HG03135 (cell line): Measurements from ENCODE around the gene CDKN2C.
A peak's percentile ranks its signal among the peaks of the same experiment; 100 is the strongest.
"Not testable (repeated sequence)": the region's sequence is repeated elsewhere in the genome, so short reads cannot be mapped to it uniquely, and the experiment has no call there.

ENCODE experiments used
- ATAC-seq: cut with Tn5 transposase; IDR thresholded peaks from one replicate; pipeline ENCODE4 v1.9.1; 2021; ENCODE audit warnings: mild to moderate bottlenecking, moderate library complexity; ENCODE audit not compliant: unreplicated experiment

CDKN2C gene

GRCh38 chr1:50978144-50978851 is 8.3 kb downstream of the CDKN2C start:
- ATAC-seq, result peak; percentile 33

GRCh38 chr1:50978852-50979781 is 9.1 kb downstream of the CDKN2C start:
- no peak for ATAC-seq

- no peak for ATAC-seq
These were observed 9.9 kb downstream of the CDKN2C start for GRCh38 chr1:50979937-50980336.

- no peak for ATAC-seq
These were observed 10.5 kb downstream of the CDKN2C start for GRCh38 chr1:50980505-50980904.

GRCh38 chr1:50981741-50982140 is 11.7 kb downstream of the CDKN2C start:
- ATAC-seq, result no peak

GRCh38 chr1:50982611-50983010 is 12.6 kb downstream of the CDKN2C start:
- ATAC-seq, result no peak

GRCh38 chr1:50983219-50983802 is 13.3 kb downstream of the CDKN2C start:
- no peak for ATAC-seq

- no peak for ATAC-seq
These were observed 15.0 kb downstream of the CDKN2C start for GRCh38 chr1:50985094-50985493.

- ATAC-seq, result no peak
These were observed 16.6 kb downstream of the CDKN2C start for GRCh38 chr1:50986653-50987052.

- no peak for ATAC-seq
These were observed 19.6 kb downstream of the CDKN2C start for GRCh38 chr1:50989694-50990093.

GRCh38 chr1:50992532-50993318 is 22.7 kb downstream of the CDKN2C start:
- no peak for ATAC-seq

GRCh38 chr1:50993645-50994044 is 23.6 kb downstream of the CDKN2C start:
- no peak for ATAC-seq

GRCh38 chr1:50994997-50995396 is 25.0 kb downstream of the CDKN2C start:
- no peak for ATAC-seq

GRCh38 chr1:50995651-50996050 is 25.6 kb downstream of the CDKN2C start:
- no peak for ATAC-seq

- ATAC-seq, result no peak
These were observed 26.0 kb downstream of the CDKN2C start for GRCh38 chr1:50996083-50996482.

GRCh38 chr1:50999375-50999774 is 29.3 kb downstream of the CDKN2C start:
- ATAC-seq, result not testable (repeated sequence)

GRCh38 chr1:51000160-51000559 is 30.1 kb downstream of the CDKN2C start:
- ATAC-seq, result no peak

- no peak for ATAC-seq
These were observed 30.6 kb downstream of the CDKN2C start for GRCh38 chr1:51000651-51001050.

- no peak for ATAC-seq
These were observed 32.5 kb downstream of the CDKN2C start for GRCh38 chr1:51002516-51002915.

GRCh38 chr1:51005549-51005948 is 35.5 kb downstream of the CDKN2C start:
- not testable (repeated sequence) for ATAC-seq

GRCh38 chr1:51009381-51009780 is 39.3 kb downstream of the CDKN2C start:
- no peak for ATAC-seq
